HG03342 (cell line): ENCODE data around the gene PHF14.
"Not testable (repeated sequence)": the region's sequence is repeated elsewhere in the genome, so short reads cannot be mapped to it uniquely, and the experiment has no call there.

Source experiments
- ATAC-seq: cut with Tn5 transposase; IDR thresholded peaks from one replicate; pipeline ENCODE4 v1.9.1; 2021; ENCODE audit warnings: mild to moderate bottlenecking, moderate library complexity; ENCODE audit not compliant: unreplicated experiment

Gene PHF14

GRCh38 chr7:10981317-10981716 lies 7.6 kb downstream of the PHF14 start:
- ATAC-seq = no peak

- ATAC-seq = not testable (repeated sequence)
These were observed 17.1 kb downstream of the PHF14 start for GRCh38 chr7:10990748-10991147.

- ATAC-seq = not testable (repeated sequence)
These were observed 22.0 kb downstream of the PHF14 start for GRCh38 chr7:10995482-10996166.

DNA sequence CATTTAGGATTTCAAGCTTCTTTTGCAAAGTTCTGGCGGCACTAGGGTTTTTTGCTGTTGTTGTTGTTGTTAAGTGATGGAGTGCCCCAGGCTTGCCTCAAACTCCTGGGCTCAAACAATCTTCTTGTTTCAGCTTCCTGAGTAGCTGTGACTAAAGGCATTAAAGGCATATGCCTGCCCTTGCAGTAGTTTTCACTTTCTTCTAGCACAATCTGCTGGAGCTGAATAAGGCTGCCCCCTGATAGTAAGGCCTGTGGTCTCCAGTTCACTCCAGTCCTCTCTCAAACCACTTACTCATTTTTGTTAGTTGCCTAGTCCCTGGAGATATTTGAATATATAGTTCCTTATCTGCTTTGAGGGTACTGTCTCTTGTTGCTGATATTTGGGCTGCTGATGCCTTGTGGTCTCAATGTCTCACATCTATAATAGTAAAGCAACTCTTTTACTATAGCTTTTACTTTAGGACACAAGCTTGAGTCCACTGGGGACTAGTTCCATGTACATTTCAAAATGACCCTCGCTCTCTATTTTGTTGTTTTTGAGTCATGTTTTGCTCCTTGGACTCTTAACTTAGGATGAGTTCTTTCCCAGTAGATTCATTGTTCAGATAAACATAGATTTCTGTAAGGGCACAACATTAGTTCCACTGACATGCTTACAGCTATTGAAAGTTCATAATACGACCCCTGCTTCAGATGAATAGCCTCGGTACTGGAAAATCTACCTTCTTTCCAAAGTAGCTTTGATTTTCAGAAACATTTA lies 25.5 kb downstream of the PHF14 start:
- ATAC-seq = no peak

DNA sequence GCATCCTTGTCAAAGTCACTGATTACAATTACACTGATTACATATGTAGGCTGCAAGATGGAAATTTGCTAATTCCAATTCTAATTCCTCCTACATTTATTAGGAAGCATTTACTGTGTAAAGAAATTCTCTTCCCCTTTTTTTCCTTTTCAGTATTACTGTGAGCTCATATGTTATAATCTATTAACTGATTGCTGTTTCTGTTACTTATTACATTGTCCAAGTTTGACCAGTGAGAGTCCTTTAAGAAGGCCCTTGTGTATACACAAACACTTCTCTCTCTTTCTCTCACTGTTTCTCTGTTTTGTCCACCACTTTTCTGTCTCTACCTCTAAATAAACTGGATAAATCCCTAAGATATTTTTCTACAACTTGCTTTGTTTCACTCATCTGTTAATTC lies 31.5 kb downstream of the PHF14 start:
- ATAC-seq = no peak

DNA sequence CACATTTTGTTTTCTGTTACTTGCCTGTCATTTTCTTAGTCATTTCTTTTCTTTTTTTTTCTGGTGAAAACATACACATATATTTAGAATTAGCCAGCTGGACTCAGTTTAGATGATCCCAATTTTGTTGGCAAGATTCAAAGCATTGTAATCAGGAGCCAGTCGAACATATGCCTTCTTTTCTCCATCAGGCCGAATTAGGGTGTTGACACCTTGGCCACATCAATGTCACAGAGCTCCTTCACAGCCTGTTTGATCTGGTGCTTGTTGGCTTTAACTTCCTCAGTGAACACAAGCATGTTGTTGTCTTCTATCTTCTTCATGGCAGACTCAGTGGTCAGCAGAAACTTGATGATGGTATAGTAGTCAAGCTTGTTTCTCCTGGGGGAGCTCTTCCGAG lies 32.6 kb downstream of the PHF14 start:
- ATAC-seq = no peak

GRCh38 chr7:11009631-11010030 lies 36.0 kb downstream of the PHF14 start:
- no peak for ATAC-seq

DNA sequence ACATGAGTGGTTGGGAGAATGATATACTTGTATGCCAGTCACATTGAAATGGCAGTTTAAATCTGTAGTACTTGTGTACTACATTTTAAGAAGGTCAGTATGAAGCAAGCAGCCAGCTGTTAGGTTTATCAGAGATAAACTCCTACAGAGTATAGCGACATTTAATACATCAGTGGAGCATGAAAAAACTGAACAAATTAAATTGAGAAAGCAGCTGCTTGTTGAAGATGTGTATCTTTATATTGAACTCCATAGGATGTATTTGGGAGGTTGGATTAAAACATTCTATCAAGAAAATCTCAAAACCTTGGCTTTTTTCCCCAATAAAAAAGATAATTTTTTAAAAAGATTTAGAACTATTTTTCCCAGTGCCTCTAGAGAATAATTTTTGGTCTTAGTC lies 47.8 kb downstream of the PHF14 start:
- no peak for ATAC-seq

DNA sequence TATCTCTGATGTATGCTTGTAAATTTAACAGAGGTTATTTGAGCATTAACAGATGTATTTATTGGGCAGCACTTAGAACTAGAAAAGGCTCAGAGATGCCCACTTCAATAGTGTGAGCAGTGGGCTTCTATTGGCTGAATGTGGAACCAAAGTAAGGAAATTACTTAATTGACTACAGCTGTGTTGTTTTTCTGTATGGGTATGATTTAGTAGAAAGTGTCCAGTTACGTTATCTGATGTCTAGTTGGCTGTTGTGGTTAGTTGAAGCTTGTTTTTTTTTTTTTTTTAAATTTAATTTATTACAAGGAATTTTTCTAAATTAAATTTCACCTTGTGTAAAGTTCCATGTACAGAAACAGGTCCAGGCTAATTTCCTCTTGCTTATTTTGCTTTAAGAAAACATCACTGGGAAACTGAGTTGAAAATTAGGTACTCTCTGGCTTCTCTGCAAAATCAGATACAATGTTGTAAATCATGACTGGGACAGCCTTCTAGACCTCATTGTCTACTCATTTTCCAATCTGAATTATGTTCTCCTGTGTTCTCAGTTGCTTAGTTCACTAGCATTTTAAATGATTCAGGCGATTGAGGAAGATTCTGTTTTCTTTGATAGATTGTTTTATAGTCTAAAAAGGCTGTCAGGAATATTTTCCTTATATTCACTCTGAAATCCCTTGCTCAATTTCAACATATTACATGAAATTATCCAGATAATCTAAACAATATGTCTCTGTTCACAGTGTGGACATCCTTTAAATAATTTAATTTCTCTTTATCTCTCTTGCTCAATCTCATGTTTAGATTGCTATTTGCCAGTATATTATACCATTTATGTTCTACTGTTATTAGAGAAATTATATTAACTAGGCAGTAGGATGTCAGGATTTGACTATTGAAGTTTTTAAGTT lies 53.0 kb downstream of the PHF14 start:
- ATAC-seq = no peak

- ATAC-seq = no peak
These were observed 62.0 kb downstream of the PHF14 start for GRCh38 chr7:11035661-11036060.

DNA sequence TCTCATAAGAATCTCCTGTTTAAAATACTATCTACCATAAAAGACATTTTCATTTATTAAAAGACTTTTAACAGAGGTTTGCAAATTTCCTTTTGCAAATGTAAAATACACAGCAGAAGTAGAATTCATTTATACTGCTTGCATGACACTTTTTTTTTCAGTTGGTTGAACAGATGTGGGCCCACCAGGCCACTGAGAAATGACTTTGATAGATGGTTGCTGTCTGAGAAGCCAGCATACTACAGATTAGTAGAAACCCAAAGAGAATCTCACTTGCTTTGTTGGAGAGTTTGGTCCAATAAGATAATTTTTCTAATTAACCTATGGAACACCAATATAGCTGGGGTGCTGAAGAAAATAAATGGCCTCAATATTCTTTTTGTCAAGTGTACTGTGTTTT lies 66.3 kb downstream of the PHF14 start:
- ATAC-seq = no peak

DNA sequence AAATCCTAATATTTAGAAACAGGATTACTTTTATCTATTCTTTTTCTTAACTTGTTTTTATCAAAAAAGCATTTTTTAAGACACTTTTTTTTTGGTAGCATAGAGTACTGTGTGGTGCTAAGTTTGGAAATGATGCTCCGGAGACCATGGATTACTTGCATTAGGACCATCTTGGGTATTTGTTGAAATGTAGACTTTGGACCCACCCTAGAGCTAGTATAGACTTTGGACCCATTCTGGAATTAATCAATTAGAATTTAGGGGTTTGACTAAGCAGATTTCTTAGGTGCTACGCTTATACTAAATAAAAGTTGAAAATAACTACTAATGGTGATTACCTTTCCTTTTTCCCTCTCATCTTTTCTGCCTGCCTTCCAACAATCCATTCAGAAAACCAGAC lies 80.4 kb downstream of the PHF14 start:
- ATAC-seq = no peak

DNA sequence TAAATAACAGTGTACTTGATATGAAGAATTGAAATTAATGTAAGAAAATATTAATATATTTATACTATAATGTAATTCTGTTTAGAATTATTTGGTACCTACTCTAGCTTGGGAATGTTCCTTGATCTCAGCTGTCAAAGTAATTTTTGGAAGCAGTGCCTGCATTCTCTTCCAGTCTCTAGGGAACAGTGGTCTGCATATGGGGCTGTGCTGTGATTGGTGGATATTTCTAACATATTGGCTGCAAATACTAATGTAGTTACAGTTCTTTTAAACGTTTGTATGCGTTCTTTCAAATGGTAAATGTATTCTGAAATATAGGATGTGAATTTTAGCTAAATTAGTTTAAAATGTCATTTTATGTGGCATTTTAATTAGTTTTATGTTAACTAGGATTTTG lies 87.2 kb downstream of the PHF14 start:
- no peak for ATAC-seq

GRCh38 chr7:11062110-11062509 lies 88.4 kb downstream of the PHF14 start:
- no peak for ATAC-seq

GRCh38 chr7:11069591-11069990 lies 95.9 kb downstream of the PHF14 start:
- ATAC-seq = no peak

- no peak for ATAC-seq
These were observed 104.1 kb downstream of the PHF14 start for GRCh38 chr7:11077816-11078215.

- ATAC-seq = peak; percentile 50
These were observed 104.7 kb downstream of the PHF14 start for GRCh38 chr7:11078247-11078834.

GRCh38 chr7:11079907-11080306 lies 106.2 kb downstream of the PHF14 start:
- no peak for ATAC-seq

DNA sequence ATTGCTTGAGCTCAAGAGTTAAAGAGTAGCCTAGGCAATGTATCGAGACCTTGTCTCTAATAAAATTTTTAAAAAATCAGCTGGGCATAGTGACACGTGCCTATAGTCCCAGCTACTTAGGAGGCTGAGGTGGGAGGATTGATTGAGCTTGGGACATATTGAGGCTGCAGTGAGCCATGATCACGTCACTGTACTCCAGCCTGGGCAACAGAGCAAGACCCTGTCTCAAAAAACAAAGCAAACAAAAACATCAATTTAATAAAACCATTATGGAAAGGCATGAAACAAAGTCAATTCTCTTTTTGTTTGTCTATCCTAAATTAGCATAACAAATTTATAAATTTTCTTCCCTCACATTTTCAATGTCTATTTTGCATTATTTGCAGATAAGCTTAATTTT lies 108.4 kb downstream of the PHF14 start:
- ATAC-seq = no peak

DNA sequence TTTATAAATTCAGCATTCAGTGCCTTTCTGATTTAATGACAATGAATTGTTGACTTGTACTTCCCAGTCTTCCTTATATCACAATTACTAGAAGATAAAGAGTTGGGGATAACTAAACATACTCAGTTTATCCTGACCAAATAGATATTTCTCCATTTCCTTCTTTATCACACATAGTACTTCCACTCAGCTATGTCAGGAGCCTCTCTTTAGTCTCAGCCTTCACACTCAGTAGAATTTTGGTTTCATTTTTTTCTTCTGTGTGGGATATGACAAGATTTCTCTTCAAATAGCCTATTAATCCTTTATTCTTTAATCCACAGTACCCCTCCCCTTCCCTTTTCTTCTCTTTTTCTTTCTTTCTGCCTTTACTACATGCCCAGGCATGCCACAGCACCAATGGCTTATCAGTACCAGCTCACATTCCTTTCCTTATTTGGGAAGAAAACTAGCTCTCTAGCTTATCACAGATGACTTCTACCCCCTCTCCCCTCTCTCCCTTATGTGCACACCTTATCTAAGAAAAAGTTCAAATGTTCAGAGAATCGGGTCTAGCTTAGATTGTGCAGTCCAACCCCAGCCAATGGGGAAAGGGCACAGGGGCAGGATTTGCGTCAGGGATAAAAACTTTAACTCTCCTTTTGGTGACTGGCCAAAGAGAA lies 109.0 kb downstream of the PHF14 start:
- ATAC-seq = no peak

DNA sequence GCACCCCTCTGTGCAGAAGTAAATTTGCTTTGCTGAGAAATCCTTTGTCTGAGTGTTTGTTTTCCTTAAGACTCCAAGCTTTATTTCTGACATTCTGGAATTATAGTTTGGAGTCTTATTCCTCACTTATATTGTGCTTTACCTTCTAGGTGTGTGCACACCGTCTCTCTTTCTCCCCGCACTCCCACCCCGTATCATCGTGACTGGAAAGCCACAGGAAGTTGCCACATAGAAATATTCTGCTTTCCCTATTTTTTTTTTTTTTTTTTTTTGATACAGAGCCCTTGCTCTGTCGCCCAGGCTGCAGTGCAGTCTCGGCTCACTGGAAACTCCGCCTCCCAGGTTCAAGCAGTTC lies 109.5 kb downstream of the PHF14 start:
- ATAC-seq = no peak
